HG03066 (cell line): ENCODE measurements around the gene ABLIM2.

Experiments used
- ATAC-seq: cut with Tn5 transposase; IDR thresholded peaks from one replicate; pipeline ENCODE4 v1.9.1; 2021; ENCODE audit warnings: low read depth; ENCODE audit not compliant: unreplicated experiment

Gene ABLIM2

DNA sequence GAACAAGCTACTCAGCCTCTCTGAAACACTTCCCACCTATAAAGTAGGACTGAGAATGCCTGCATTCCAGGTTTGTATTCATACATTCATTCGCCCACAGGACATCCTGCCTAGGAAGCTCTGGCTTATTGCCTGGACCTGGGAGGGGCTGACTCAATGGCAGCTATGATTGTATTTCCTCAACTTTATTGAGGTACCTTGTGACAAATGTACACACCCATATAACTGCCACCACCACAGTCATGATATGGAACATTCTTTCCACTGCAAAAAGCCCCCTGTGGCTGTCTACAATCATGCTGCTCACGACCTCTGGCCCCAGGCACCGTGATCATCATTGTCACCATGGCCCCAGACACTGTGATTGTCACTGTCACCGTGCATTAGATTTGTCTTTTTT, 68.3 kb downstream of the ABLIM2 start:
- no peak for ATAC-seq

DNA sequence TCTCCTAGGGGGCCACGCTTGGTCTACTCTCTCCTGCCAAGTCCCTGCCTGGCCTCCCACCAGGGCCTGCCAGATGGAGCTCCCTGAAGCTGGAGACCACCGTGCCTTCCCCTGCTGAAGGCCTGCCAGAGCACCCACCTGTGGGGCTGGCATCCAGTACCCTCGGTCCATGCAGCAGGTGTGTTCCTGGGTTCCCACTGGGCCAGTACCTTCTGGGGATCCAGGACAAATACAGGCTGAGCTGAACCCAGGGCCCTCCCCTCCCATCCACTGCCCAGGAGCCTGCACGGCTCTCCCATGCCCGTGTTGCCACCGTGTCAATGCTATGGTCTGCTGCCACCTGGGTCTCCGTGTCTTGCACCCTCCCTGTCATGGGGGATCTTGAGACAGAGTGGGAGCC, 68.8 kb downstream of the ABLIM2 start:
- ATAC-seq: no peak

DNA sequence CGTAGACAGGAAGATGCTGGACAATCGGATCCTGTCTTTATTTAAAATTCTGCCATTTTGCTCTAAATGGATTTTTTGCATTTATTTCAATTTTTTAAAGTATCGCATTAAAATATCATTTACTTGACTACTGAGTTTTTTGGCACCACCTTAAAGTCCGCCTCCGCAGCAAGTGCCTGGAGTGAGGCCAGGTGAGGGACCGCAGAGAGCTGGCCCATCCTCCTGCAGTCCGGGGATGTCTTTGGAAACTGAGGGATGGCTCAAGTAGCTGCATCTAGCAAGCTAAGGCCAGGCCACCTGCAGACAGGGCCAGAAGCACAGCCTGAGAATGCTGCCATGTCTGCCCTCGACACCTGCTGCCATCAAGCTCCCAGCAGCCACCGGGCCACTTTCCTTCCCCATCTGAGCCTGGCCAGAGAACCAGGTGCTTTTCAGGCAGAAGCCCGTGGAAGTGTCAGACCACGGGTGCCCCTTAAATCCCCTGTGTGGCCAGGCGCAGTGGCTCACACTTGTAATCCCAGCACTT, 69.6 kb downstream of the ABLIM2 start:
- no peak for ATAC-seq

DNA sequence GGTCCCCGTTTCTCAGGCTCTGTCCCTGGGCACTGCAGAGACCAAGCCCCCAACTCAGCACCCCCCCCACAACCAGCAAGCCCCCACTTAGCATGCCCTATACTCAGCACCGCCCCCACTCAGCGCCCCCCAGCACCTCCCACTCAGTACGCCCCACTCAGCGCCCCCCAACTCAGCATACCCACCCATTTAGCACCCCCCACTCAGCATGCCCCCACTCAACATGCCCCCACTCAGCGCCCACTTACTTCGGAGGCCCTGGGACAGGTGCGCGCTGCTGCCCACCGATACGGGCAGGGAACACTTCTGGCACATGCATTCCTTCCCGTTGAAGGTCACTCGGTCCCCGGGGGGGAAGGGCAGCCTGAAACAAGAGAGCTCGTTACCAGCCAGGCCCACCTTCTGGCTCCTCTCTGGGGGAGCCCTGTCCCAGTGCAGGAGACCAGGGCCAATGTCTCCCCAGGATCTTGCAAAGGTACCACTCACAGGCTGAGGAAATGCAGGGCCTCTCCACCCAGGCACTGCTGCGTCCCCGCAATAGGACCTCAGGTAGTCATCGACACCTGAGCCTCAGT, 70.6 kb downstream of the ABLIM2 start:
- no peak for ATAC-seq

DNA sequence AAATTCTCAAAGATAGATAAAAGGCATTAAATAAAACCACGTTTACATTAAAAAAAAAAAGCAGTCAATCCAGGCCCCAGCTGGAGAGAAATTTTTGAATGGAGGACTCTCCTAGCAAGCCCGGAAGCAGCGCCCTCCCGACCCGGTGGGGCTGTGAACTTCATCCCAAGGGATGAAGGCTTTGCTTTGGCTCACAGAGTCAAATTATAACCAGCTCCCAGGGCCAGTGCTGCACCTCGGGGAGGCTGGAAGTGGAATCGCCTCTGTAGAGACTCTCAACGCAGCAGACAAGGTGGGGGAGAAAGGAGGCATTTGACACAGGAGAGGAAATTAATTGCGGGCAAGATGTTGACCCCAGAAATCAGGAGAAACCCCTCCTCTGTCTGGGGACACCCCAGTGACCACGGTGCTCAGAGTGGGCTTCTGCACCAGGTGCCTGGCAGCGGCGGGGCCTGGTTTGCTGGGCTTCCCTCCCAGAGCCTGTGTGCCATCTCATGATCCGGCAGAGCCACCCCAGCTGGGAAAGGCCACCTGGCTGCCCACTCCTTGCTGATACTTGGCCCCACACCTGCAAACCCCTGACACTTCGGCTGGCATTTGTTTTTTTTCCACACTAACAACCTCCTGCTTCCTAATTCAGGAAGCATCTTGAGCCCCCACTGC, 71.7 kb downstream of the ABLIM2 start:
- ATAC-seq: no peak

DNA sequence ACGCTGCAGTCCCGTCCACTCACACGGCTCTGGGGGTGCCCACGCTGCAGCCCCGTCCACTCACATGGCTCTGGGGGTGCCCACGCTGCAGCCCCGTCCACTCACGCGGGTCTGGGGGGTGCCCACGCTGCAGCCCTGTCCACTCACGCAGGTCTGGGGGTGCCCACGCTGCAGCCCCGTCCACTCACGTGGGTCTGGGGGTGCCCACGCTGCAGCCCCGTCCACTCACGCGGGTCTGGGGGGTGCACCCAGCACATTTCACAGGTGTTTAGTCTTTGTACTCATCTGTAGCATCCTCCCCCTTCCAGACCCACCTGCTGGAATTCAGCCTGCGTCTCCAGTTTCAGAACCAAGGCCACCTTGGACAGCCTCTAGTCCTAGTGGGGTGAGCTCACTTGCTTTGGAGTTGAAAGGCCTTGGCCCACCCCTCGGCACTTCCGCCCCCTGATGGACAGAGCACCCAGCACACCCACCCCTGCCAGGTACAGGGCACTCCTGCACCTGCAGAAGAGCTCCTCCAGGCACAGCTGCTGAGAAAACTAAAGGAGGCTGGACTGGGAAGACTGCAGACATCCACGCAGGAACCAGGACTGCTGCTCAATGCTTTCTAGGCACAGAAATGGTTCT, 73.0 kb downstream of the ABLIM2 start:
- ATAC-seq: no peak

DNA sequence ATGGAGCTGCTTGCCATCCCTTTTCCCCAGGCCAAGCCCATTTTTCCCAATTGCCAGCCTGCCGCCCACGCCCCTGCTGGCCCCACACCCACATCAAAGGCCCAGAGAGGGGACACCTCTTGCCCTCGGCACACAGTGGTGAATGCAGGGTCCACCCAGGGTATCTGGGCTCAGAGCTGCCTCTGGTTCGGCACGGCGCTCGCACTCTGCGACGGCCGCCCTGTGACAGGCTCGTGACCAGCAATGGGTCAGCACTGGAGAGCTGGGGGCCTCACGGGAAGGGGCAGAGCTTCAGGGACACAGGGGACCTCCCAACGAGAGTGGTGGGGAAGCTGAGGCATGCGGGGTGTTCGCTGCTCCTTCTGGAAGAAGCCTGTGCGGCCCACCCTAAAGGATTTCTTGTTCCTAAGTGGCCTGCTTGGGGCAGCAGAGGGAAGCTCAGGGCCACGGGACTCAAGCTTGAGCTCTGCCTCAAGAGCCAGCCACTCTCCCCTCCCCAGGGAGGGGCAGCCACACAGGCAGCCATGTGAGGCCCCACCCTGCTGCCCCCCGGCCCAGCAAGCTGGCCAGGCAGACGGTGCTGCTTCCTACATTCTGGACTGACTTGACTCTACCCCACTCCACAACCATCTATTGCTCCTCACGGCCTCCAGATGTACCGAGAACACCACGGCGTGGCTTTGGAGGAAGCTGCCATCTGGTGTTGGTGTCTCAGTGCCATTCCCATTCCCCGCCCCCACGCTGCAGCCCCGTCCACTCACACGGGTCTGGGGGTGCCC, 73.7 kb downstream of the ABLIM2 start:
- no peak for ATAC-seq

DNA sequence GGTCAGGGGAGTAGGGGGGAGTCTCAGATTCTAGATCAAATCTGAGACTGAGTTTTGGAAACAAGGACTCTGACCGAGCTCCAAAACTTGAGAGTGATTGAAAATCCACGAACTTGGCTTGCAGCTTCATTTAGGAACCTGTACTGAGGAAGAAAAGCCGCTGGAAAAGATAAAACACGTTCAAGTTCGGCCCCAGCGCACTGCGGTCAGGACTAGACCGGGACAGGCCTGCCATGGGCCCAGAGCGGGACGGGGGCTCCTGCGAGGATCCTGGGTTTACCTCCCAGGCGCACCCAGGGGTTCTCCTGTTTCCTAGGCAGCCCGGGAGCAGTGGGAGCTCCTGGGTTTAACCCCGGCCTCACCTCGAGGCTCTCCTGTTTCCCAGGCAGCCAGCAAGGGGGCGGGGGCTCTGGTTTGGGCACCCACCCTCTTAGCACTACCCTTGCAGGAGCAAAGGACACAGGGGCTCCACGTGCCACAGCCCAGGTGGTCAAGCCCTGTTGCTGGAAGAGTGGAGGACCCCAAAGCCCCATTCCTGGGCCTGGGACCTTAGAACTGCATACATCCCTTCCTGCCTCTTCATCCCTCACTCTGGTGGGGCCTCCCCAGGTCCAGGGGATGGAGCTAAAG, 74.5 kb downstream of the ABLIM2 start:
- ATAC-seq: no peak

DNA sequence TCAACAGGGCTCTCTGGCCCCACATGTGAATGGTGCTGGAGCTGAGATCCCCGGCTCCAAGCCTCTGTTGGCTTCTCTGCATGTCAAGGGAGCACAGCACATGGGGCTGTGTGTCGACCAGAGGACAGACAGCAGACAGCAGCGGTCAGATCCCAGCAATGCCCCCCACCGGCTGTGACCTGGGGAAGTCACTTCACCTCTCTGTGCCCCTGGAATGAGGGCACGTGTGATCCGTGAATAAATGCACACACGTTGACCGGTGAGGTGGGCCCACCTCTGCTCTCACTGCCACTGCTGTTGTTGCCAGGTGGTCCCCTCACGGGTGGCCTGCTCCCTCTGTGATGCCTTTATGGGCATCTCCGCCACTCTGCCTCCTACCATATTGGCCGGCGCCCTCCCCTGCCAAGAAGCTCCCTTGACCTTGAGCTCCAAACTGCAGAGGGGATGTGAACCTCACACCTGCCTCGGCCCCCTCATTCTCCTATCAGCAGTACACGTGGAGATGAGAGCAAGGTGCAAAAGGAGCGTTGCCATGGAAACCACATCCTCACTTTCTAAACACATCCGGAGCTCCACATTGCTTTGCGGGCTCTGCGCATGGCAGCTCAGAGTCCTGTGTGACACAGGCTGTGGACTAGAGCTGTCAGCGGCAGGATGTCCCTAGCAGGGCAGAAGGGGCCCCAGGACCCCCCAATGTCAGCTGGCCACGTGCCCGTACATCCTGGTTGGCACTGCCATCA, 75.4 kb downstream of the ABLIM2 start:
- no peak for ATAC-seq

DNA sequence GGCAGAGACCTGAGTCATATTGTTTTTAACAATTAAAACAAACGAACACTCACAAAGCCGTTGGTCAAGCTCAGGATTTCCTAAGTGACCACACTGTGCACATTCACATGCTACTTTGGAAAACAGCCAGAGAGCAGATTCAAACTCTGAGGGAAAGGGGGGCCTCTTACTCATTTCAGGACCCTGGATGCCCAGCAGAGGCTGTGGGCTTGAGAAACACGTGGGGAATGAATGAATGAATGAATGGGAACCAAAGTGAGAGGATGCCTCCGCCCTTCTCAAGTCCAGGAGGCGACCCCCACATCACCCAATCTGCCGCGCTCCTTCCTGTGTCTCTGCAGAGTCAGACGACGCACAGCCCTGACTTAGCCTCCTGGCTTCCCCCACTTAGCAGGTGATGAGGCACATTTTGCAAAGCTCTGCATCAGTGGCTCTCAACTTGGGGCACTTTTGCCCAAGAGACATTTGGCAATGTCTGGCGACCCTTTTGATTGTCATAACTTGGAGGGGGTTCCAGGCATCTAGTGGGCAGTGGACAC, 76.0 kb downstream of the ABLIM2 start:
- no peak for ATAC-seq

DNA sequence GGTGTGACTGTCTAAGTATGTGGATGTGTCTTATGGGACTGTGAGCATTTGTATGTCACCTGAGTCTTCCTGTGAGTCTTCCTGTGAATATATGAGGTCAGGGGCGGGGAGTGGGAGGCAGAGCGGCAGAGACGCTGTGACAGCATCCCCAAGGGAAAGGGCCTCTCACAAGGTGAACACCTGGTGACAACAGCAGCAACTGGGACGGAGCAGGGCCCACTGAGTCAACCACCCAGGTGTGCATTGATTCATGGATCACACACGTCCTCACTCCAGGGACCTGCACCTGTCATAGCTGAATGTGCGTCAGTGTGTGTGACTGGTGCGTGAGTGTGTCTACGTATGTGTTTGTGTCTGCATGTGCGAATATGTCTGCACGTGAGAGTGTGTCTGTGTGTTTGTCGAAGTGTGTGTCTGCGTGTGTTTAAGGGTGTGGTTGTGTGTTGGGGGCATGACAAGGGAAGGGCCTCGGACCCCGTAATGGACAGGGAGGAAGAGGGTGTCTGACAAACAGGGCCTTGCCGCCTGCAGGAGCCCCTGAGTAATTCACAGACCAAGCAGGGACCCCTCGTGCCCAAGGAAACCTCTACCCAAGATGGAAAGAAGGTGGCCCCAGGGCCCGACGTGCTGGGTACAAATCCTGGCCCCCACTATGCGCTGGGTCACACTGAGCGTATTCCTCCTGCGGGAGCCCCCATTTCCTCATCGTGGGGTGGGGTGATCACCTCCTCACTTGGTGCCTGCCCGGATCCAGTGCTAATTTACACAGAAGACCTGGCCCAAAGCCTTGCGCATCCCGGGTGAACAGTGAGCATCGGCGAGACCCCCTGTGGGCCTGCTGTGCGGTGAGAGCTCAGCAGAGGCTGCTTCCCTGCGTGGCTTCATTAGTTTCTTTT, 76.7 kb downstream of the ABLIM2 start:
- no peak for ATAC-seq

DNA sequence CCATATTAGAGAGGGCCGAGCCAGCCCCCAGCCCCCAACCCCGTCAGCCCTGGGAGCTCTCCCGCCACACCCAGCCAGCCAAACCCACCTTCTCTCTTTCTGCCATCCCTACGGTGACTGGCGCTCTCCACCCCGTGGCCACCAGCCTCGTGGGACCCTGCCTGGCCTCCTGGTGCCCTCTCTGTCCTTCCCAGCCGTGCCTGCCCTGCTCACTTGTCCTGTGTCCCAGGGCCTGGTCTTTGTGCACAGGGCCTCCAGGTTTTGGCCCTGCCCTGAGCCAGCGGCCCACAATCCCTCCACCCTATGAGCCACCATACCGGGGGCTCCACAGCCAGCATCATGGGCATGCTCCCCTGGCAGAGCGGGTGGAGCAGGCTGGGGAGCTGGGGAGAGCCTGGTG, 77.4 kb downstream of the ABLIM2 start:
- no peak for ATAC-seq

DNA sequence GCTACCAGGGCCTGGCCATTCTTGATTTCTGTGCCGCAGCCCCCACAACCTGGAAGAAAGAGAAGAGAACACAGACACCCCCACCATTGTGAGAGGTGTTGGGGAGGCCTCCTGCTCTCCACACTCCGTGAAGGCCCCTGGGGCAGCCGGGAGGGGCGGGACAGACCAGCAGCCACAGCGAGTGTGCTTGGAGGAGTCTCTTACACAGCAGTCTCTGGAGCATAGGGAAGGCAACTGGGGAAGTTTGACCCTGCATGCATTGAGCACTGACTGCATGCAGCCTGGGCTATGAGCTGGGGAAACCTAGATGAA, 77.9 kb downstream of the ABLIM2 start:
- ATAC-seq: no peak

DNA sequence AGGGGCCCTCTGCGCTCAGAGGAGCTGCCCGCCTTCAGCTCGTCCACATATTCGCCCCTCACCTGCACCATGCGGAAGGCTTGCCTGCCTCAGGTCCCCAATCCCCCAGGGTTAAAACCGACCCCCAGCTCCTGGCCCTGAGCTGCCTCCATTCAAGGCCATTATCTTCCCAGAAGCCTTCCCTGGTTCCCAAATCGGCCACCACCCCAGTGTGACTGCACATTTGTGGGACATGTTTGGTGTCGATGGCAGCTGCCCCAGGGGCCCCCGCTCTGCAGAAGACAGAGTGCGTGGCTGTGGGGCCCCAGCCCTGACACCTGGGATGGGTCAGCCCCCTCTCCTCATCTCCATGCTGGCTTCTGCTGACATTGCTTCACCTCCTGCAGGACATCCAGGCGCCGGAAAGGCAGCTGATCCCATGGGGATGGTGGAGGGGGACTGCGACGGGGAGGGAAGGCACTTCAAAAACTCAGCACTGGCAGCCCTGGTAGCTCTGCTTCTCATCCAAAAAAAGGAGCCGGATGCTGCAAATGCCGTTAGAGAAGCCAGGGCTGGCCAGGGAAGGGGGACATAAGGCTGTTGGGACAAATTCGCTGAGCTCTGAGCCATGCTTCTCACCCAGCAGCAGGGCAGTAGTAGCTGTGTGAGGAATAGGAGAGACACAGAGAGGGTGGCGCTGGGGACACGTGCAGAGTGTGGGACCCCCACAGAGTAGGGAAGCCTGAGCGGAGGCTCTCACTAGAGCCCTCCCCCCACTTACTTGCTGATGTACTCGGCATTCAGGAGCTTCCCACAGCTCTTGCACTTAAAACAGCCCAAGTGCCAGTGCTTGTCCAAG, 78.5 kb downstream of the ABLIM2 start:
- ATAC-seq: no peak

DNA sequence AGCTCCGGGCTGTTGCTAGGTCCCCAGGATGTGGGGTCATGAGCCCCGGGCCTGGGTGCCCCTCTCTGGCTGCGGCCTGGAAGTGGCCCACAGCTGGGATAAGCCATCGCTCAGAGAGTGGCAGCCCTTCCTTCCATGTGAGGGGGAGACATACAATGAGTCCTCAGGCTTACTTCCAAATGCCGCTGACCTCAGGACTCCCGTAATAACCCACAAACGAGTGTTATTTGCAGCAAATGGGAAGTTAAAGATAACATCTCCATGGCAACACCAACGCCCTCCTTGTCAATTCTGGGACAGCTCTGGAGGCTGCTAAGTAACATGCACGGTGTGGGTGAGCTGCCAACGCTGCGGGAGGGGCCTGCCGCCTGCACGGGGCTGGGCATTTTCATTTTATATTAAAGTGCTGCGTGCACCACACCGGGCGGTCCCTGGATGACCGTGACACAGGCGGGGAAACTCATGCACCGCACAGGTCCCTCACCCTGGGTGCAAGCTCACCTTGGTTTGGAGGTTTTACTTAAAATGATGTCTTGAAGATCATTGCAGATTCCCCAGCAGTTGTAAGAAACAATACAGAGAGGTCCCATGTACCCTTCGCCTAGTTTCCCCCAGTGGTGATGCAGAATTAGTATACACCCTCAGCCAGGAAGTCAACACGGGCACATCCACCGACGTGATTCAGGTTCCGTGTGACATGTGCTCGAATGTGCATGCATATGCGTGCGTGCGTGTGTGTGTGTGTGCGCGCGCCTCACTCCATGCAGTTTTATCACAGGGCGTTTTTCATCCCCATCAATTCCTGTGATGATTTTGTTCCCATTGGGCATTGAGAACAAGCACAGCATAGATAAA, 79.4 kb downstream of the ABLIM2 start:
- ATAC-seq: no peak

DNA sequence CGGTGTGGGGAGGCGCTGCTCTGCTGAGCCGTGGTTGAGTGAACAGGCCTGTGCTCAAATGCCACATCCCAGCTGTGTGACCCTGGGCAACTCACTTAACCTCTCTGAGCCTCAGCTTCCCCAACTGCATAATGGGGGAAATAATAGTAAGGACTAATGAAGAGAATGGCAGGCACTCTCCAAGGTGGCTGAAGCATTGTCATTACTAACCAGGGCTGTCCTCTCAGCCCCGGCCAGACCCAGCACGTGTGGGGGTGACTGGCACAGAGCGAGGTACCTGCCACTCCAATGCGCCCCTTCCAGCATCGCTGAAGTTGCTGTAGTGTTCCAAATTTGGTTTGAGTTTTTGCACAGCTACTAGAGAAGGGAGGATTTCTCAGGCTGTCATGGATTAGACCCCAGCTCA, 80.0 kb downstream of the ABLIM2 start:
- ATAC-seq: no peak

DNA sequence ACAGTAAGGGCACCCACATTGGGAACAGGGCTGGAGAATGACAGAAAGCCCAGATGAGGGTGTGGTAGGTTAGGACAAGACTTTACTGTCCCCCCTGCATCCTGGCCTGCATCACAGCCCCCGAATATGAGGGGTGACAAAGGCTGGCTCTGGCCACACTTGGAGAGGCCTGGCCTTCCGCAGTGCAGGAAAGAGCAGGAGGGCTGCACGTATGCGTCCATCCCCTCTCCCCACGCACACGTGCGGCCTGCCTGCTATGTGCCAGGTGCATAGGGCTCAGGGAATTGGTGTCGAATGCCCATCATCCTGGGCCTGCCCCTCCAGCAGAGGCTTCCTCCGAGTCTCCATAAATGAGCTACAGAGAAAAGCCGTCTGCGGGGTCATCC, 80.5 kb downstream of the ABLIM2 start:
- no peak for ATAC-seq
